ENCODE results near the gene GAB1. TPM values are rescaled to one million over a fixed set of nuclear protein-coding genes. Genes with fewer than 3 reads are reported as not detected.

GAB1 gene
- total RNA-seq, 1 donor from 2014 or later = 1.4 TPM

- H3K27me3 Mint-ChIP-seq (ENCODE audit: insufficient read depth) = no peaks in the 10 kb centered on the region
- H3K4me3 Mint-ChIP-seq = no peak overlapping the region
- H3K4me1 Mint-ChIP-seq (ENCODE audit: low read depth) = peaks cover 32% of the 10 kb centered on the region
- no peak for DNase-seq (ENCODE audit: low spot score)
- intact Hi-C loops (cut with micrococcal nuclease) = no loop called here
- H3K9me3 Mint-ChIP-seq = no peaks in the 10 kb centered on the region
- no peaks in the 10 kb centered on the region for H3K36me3 Mint-ChIP-seq (ENCODE audit: low read depth)
- H3K27ac Mint-ChIP-seq = no peak overlapping the region
Measured at GRCh38 chr4:143403553-143403820, 66.8 kb downstream of the GAB1 start.

- no peak overlapping the region for H3K4me3 Mint-ChIP-seq
- peaks cover 32% of the 10 kb centered on the region for H3K4me1 Mint-ChIP-seq (ENCODE audit: low read depth)
- no peak overlapping the region for H3K27ac Mint-ChIP-seq
- H3K36me3 Mint-ChIP-seq (ENCODE audit: low read depth) = no peaks in the 10 kb centered on the region
- no peak for DNase-seq (ENCODE audit: low spot score)
- intact Hi-C loops (cut with micrococcal nuclease) = no loop called here
- H3K27me3 Mint-ChIP-seq (ENCODE audit: insufficient read depth) = peaks cover 2% of the 10 kb centered on the region
- no peaks in the 10 kb centered on the region for H3K9me3 Mint-ChIP-seq
Measured at GRCh38 chr4:143404555-143404954, 67.9 kb downstream of the GAB1 start.

GRCh38 chr4:143405075-143405730 lies 68.5 kb downstream of the GAB1 start:
- H3K9me3 Mint-ChIP-seq = no peaks in the 10 kb centered on the region
- H3K4me1 Mint-ChIP-seq (ENCODE audit: low read depth) = peaks cover 32% of the 10 kb centered on the region
- H3K4me3 Mint-ChIP-seq = no peak overlapping the region
- H3K27me3 Mint-ChIP-seq (ENCODE audit: insufficient read depth) = peaks cover 2% of the 10 kb centered on the region
- intact Hi-C loops (cut with micrococcal nuclease) = no loop called here
- no peaks in the 10 kb centered on the region for H3K36me3 Mint-ChIP-seq (ENCODE audit: low read depth)
- no peak overlapping the region for H3K27ac Mint-ChIP-seq
- DNase-seq (ENCODE audit: low spot score) = no peak

- H3K9me3 Mint-ChIP-seq = no peaks in the 10 kb centered on the region
- H3K27me3 Mint-ChIP-seq (ENCODE audit: insufficient read depth) = peaks cover 7% of the 10 kb centered on the region
- H3K4me3 Mint-ChIP-seq = no peak overlapping the region
- H3K4me1 Mint-ChIP-seq (ENCODE audit: low read depth) = peaks cover 32% of the 10 kb centered on the region
- intact Hi-C loops (cut with micrococcal nuclease) = no loop called here
- no peak for DNase-seq (ENCODE audit: low spot score)
- no peak overlapping the region for H3K27ac Mint-ChIP-seq
- no peaks in the 10 kb centered on the region for H3K36me3 Mint-ChIP-seq (ENCODE audit: low read depth)
Measured at GRCh38 chr4:143406523-143406922, 69.8 kb downstream of the GAB1 start.

GRCh38 chr4:143407474-143407873 lies 70.8 kb downstream of the GAB1 start:
- no peak overlapping the region for H3K27ac Mint-ChIP-seq
- peaks cover 7% of the 10 kb centered on the region for H3K27me3 Mint-ChIP-seq (ENCODE audit: insufficient read depth)
- intact Hi-C loops (cut with micrococcal nuclease) = no loop called here
- no peak overlapping the region for H3K4me3 Mint-ChIP-seq
- DNase-seq (ENCODE audit: low spot score) = no peak
- H3K9me3 Mint-ChIP-seq = no peaks in the 10 kb centered on the region
- peaks cover 32% of the 10 kb centered on the region for H3K4me1 Mint-ChIP-seq (ENCODE audit: low read depth)
- H3K36me3 Mint-ChIP-seq (ENCODE audit: low read depth) = no peaks in the 10 kb centered on the region

- no peaks in the 10 kb centered on the region for H3K9me3 Mint-ChIP-seq
- no peak overlapping the region for H3K27ac Mint-ChIP-seq
- H3K4me1 Mint-ChIP-seq (ENCODE audit: low read depth) = peaks cover 31% of the 10 kb centered on the region
- no peak for DNase-seq (ENCODE audit: low spot score)
- no peaks in the 10 kb centered on the region for H3K36me3 Mint-ChIP-seq (ENCODE audit: low read depth)
- H3K4me3 Mint-ChIP-seq = no peak overlapping the region
- intact Hi-C loops (cut with micrococcal nuclease) = no loop called here
- H3K27me3 Mint-ChIP-seq (ENCODE audit: insufficient read depth) = peaks cover 7% of the 10 kb centered on the region
Measured at GRCh38 chr4:143407888-143408287, 71.2 kb downstream of the GAB1 start.

- intact Hi-C loops (cut with micrococcal nuclease) = no loop called here
- DNase-seq (ENCODE audit: low spot score) = no peak
- H3K27ac Mint-ChIP-seq = no peak overlapping the region
Measured at GRCh38 chr4:143410015-143410414, 73.3 kb downstream of the GAB1 start.

GRCh38 chr4:143411527-143412419 lies 75.1 kb downstream of the GAB1 start:
- H3K4me3 Mint-ChIP-seq = no peak overlapping the region
- H3K36me3 Mint-ChIP-seq (ENCODE audit: low read depth) = no peaks in the 10 kb centered on the region
- H3K9me3 Mint-ChIP-seq = no peaks in the 10 kb centered on the region
- H3K27ac Mint-ChIP-seq = no peak overlapping the region
- DNase-seq (ENCODE audit: low spot score) = no peak
- peaks cover 7% of the 10 kb centered on the region for H3K27me3 Mint-ChIP-seq (ENCODE audit: insufficient read depth)
- peaks cover under 1% of the 10 kb centered on the region for H3K4me1 Mint-ChIP-seq (ENCODE audit: low read depth)
- intact Hi-C loops (cut with micrococcal nuclease) = no loop called here

More at GRCh38 chr4:143410015-143410414, 73.3 kb downstream of the GAB1 start:
- H3K9me3 Mint-ChIP-seq = no peaks in the 10 kb centered on the region
- no peak overlapping the region for H3K4me3 Mint-ChIP-seq
- peaks cover 18% of the 10 kb centered on the region for H3K4me1 Mint-ChIP-seq (ENCODE audit: low read depth)
- peaks cover 7% of the 10 kb centered on the region for H3K27me3 Mint-ChIP-seq (ENCODE audit: insufficient read depth)
- no peaks in the 10 kb centered on the region for H3K36me3 Mint-ChIP-seq (ENCODE audit: low read depth)

GRCh38 chr4:143412420-143412758 lies 75.7 kb downstream of the GAB1 start:
- intact Hi-C loops (cut with micrococcal nuclease) = no loop called here
- DNase-seq (ENCODE audit: low spot score) = no peak
- Mint-ChIP-seq H3K27ac (no peak overlapping the region), H3K27me3 (ENCODE audit: insufficient read depth) (peaks cover 7% of the 10 kb centered on the region), H3K36me3 (ENCODE audit: low read depth) (no peaks in the 10 kb centered on the region), H3K4me3 (no peak overlapping the region), H3K4me1 (ENCODE audit: low read depth) (no peaks in the 10 kb centered on the region), H3K9me3 (no peaks in the 10 kb centered on the region)

- intact Hi-C loops (cut with micrococcal nuclease) = no loop called here
Measured at GRCh38 chr4:143417679-143418403, 81.2 kb downstream of the GAB1 start.

GRCh38 chr4:143420227-143420626 lies 83.6 kb downstream of the GAB1 start:
- Mint-ChIP-seq H3K36me3 (ENCODE audit: low read depth) (no peaks in the 10 kb centered on the region), H3K27me3 (ENCODE audit: insufficient read depth) (no peaks in the 10 kb centered on the region), H3K4me3 (no peak overlapping the region), H3K9me3 (no peaks in the 10 kb centered on the region), H3K4me1 (ENCODE audit: low read depth) (no peaks in the 10 kb centered on the region), H3K27ac (no peak overlapping the region)
- no peak for DNase-seq (ENCODE audit: low spot score)
- intact Hi-C loops (cut with micrococcal nuclease) = no loop called here

More at GRCh38 chr4:143417679-143418403, 81.2 kb downstream of the GAB1 start:
- no peaks in the 10 kb centered on the region for H3K36me3 Mint-ChIP-seq (ENCODE audit: low read depth)
- H3K9me3 Mint-ChIP-seq = no peaks in the 10 kb centered on the region
- no peaks in the 10 kb centered on the region for H3K4me1 Mint-ChIP-seq (ENCODE audit: low read depth)
- DNase-seq (ENCODE audit: low spot score) = no peak
- H3K27me3 Mint-ChIP-seq (ENCODE audit: insufficient read depth) = no peaks in the 10 kb centered on the region
- no peak overlapping the region for H3K27ac Mint-ChIP-seq
- no peak overlapping the region for H3K4me3 Mint-ChIP-seq

GRCh38 chr4:143421609-143422008 lies 84.9 kb downstream of the GAB1 start:
- Mint-ChIP-seq H3K27ac (no peak overlapping the region), H3K36me3 (ENCODE audit: low read depth) (no peaks in the 10 kb centered on the region), H3K9me3 (no peaks in the 10 kb centered on the region)

GRCh38 chr4:143424276-143424675 lies 87.6 kb downstream of the GAB1 start:
- no peak overlapping the region for H3K4me3 Mint-ChIP-seq
- intact Hi-C loops (cut with micrococcal nuclease) = no loop called here
- H3K27me3 Mint-ChIP-seq (ENCODE audit: insufficient read depth) = no peaks in the 10 kb centered on the region

More at GRCh38 chr4:143421609-143422008, 84.9 kb downstream of the GAB1 start:
- intact Hi-C loops (cut with micrococcal nuclease) = no loop called here
- no peaks in the 10 kb centered on the region for H3K4me1 Mint-ChIP-seq (ENCODE audit: low read depth)
- no peak overlapping the region for H3K4me3 Mint-ChIP-seq
- H3K27me3 Mint-ChIP-seq (ENCODE audit: insufficient read depth) = no peaks in the 10 kb centered on the region
- DNase-seq (ENCODE audit: low spot score) = no peak

More at GRCh38 chr4:143424276-143424675, 87.6 kb downstream of the GAB1 start:
- no peak for DNase-seq (ENCODE audit: low spot score)
- no peaks in the 10 kb centered on the region for H3K9me3 Mint-ChIP-seq
- H3K36me3 Mint-ChIP-seq (ENCODE audit: low read depth) = no peaks in the 10 kb centered on the region
- H3K4me1 Mint-ChIP-seq (ENCODE audit: low read depth) = no peaks in the 10 kb centered on the region
- H3K27ac Mint-ChIP-seq = no peak overlapping the region

All from activated T-helper 1 cell treated with anti-CD3 and anti-CD28 coated beads, Interleukin-12 subunit alpha, Interleukin-12 subunit beta, Interleukin-2, Interleukin-4 antibody, amounts not matched to agents 30 ng/mL and 10 ng/mL and 1 ng/mL, durations not matched to agents 14 hours and 24 hours and 36 hours (primary cell).